ENCODE measurements around the gene P2RY11. TPM values are rescaled to one million over a fixed set of nuclear protein-coding genes. Genes with fewer than 3 reads are reported as not detected.

P2RY11 gene
- total RNA-seq, 1 experiment from 2014 or later = 60.6 TPM

- no peak overlapping the region for H3K14ac ChIP-seq (ENCODE audit: insufficient read depth, low read length)
- H3K4me2 ChIP-seq (ENCODE audit: insufficient read depth, insufficient read length, low read length) = no peak overlapping the region
- H3K27ac ChIP-seq (ENCODE audit: insufficient read length, low read depth, low read length) = no peak overlapping the region
- H3K79me2 ChIP-seq (ENCODE audit: insufficient read depth, low read length) = no peaks in the 10 kb centered on the region
- no peaks in the 10 kb centered on the region; the same call in 1 of the 2 replicates for H3K27me3 ChIP-seq (ENCODE audit: insufficient read depth, low read length)
- H3K79me1 ChIP-seq (ENCODE audit: insufficient read depth, low read depth, low read length, poor library complexity, severe bottlenecking) = no peaks in the 10 kb centered on the region
- no peak overlapping the region for H2BK5ac ChIP-seq (ENCODE audit: insufficient read length, low read length)
- Mint-ChIP-seq H3K9me3 (peaks cover 7 to 13% of the 10 kb centered on the region in 2 experiments; a peak in 4 of 5 replicates), H3K27me3 (ENCODE audit: low read depth) (peaks cover 55% of the 10 kb centered on the region), H3K36me3 (ENCODE audit: insufficient read depth in 1 of 3, low read depth in 3 of 3) (peaks cover 0 to 3% (median 0%) of the 10 kb centered on the region in 3 experiments; a peak in 1 of 7 replicates), H3K4me3 (no peak overlapping the region), H3K27ac (no peak overlapping the region), H3K4me1 (no peaks in the 10 kb centered on the region)
- H4K8ac ChIP-seq (replicated peaks; ENCODE audit: insufficient read length, low read depth, low read length) = no peak overlapping the region
- no peaks in the 10 kb centered on the region for H4K20me1 ChIP-seq (ENCODE audit: control insufficient read depth, insufficient read depth, insufficient read length)
- no peak overlapping the region for H4K5ac ChIP-seq (ENCODE audit: insufficient read length, low read depth, low read length)
- H2BK120ac ChIP-seq (ENCODE audit: low read depth, low read length, poor library complexity, severe bottlenecking) = no peak overlapping the region
- no peak overlapping the region for H2BK12ac ChIP-seq (ENCODE audit: insufficient read length, low read depth, low read length)
- H2BK20ac ChIP-seq (ENCODE audit: low read depth, low read length, poor library complexity, severe bottlenecking) = no peak overlapping the region
- H3K56ac ChIP-seq (ENCODE audit: insufficient read length, low read depth, low read length) = no peak overlapping the region
- DNase-seq = no peak
- H4K91ac ChIP-seq (ENCODE audit: insufficient read length, low read depth, low read length) = no peak overlapping the region
- TF ChIP-seq CTCF (conservative IDR thresholded peaks at IDR 0.05) = no peak
- no peak overlapping the region for H3K9ac ChIP-seq (ENCODE audit: extremely low read depth, insufficient read length, low read length)
- H3K4me1 ChIP-seq (ENCODE audit: insufficient read depth, low read length) = no peaks in the 10 kb centered on the region
- no peak overlapping the region for H3K18ac ChIP-seq (ENCODE audit: insufficient read length, low read depth, low read length)
- no peak overlapping the region for H2BK15ac ChIP-seq (ENCODE audit: low read depth, low read length)
- no peak overlapping the region for H3T11ph ChIP-seq (ENCODE audit: low read length)
- H3K23ac ChIP-seq (ENCODE audit: insufficient read length, low read depth, low read length) = no peak overlapping the region
- H2AK5ac ChIP-seq (ENCODE audit: insufficient read length, low read length) = no peak overlapping the region
- no peak overlapping the region for H2AFZ ChIP-seq (ENCODE audit: low read length)
- no CpG with 5 or more reads among the region's 8 CpGs for WGBS (ENCODE audit: extremely low coverage, insufficient read length, low lambda C conversion rate)
- H3K4ac ChIP-seq (ENCODE audit: low read depth, low read length) = no peak overlapping the region
- H3K9me3 ChIP-seq (ENCODE audit: control insufficient read depth, low read depth, low read length) = no peaks in the 10 kb centered on the region
- no peaks in the 10 kb centered on the region for H3K23me2 ChIP-seq (ENCODE audit: insufficient read length, low read depth, low read length, poor library complexity, severe bottlenecking)
Measured at GRCh38 chr19:10078329-10078728, 33.2 kb upstream of the P2RY11 start.
